Dedifferentiated amniotic fluid mesenchymal stem cell (primary cell): ENCODE results near the gene CCDC85A.

Experiments used
- DNase-seq: peaks from one replicate; pipeline ENCODE4 v3.0.0-alpha.2; 2016; ENCODE audit errors: extremely low spot score

The CCDC85A gene

DNA sequence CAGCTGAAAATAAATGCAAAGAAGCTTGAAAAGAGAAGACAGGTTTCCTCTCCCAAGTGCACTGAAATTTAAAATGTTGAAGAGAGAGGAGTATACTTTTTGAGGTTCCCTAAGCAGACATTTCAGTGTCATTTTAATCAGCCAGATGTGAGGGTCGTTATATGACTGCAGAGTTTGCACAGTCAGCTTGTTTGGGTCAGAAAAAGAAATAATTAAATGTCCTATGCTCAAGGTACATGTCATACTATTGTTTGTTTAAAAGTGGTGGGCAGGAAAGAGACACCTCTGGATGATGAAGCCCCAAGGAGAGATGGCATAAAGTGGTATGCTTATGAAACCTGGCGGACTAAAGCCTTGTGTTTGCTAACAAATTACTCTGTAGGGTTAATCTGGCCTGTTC is 55.2 kb downstream of the CCDC85A start:
- no peak for DNase-seq

DNA sequence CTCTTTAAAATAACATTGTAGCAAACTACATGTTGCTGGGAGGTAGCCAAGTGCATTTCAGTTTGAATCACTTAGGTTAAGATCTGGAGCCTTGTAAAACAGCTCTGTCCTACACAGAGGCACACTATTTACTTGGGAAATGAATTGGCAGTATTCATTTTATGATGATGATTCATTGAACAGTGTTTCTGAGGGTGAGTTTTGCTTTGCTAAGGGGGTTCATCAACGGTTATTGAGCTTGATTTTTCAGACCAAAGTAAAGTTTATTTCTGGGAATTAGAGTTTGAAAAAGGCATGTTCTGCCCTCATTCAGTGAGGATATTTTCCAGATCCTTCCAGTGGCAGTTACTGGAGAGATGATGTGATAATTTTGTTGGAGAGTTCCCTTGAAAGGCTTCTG is 55.6 kb downstream of the CCDC85A start:
- DNase-seq: no peak

GRCh38 chr2:56240210-56240609 is 56.4 kb downstream of the CCDC85A start:
- no peak for DNase-seq

- no peak for DNase-seq
Measured at GRCh38 chr2:56244506-56244905, 60.7 kb downstream of the CCDC85A start.

- no peak for DNase-seq
Measured at GRCh38 chr2:56244911-56245530, 61.2 kb downstream of the CCDC85A start.

- no peak for DNase-seq
Measured at GRCh38 chr2:56248965-56249742, 65.4 kb downstream of the CCDC85A start.

DNA sequence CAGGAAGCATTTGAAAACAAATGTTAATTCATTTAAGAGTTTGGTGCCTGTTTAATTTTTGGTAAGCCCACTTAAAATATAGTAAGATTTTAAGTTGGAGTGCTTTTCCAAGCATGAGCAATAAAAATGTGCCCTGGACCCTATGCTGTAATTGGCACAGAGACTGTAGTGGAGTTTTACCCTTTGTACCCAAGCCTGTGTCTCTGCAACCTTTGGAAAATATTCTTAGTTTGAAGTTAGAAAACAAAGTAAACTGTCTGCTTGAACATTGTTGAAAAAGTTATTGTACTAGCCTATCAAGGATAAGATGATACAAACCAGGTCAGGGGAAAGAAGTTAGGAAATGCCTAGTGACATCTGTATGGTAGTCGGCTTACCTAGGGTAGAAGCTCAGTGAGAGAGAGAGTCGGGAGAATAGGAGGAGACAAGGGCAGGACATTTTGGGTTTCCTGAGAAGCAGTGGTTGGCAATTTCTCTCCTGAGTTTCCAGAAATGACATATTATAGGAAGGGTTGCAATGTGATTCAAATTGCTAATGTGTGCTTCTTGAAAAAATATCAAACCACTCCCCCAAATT is 66.5 kb downstream of the CCDC85A start:
- no peak for DNase-seq

DNA sequence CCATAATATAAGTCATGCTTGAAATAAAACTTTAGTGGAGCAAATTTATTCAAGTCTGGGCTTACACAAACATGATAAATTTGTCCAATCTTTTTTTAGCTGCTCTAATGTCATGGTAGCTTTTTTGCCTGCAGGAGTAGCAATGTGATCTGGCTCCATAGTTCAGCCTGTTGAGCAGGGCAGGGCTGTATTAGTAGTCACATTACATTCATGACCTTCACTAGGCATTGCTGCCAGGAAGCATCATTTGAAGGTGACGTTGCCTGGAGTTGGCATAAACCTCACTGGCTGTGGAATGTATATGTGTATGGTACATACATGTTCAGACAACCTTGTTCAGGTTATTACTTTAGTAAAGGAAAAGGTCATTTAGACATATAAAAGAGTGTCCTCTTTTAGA is 76.6 kb downstream of the CCDC85A start:
- DNase-seq: no peak

DNA sequence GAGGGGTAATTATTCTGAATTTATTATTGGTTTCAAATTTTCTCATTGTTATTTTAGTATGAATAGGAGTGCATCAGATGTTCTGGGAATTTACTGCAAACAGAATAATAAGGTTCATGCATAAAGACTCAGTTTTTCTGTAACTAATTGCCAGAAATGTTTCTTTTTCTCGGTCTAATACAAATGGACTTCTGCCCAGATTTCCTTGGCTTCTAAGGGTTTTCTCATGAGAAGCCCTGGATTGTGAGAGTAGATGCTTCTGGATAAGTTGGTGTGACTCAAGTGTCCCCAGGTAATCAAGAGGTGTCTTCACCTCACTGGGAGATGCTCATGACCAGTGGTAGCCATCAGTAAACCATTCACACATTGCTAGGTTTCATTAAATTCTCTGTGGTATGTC is 78.5 kb downstream of the CCDC85A start:
- no peak for DNase-seq

GRCh38 chr2:56263876-56264275 is 80.1 kb downstream of the CCDC85A start:
- no peak for DNase-seq

GRCh38 chr2:56266761-56267414 is 83.1 kb downstream of the CCDC85A start:
- no peak for DNase-seq

DNA sequence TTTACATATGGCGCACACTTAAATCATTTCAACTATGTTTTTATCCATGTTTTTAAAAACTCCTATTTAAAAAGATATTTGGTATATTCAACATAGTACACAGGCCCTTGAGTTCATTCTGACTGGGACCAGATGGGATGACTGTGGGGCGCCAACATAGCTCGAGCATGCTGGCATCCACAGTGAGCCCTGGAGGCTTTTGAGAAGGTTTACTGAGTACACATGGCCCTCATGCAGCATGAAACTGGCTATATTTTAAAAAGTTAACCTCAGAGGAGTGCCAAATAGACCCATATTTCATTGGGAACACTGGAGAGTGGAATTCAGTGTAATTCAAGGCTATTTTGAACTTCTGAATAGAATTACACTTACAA is 83.6 kb downstream of the CCDC85A start:
- DNase-seq: no peak

DNA sequence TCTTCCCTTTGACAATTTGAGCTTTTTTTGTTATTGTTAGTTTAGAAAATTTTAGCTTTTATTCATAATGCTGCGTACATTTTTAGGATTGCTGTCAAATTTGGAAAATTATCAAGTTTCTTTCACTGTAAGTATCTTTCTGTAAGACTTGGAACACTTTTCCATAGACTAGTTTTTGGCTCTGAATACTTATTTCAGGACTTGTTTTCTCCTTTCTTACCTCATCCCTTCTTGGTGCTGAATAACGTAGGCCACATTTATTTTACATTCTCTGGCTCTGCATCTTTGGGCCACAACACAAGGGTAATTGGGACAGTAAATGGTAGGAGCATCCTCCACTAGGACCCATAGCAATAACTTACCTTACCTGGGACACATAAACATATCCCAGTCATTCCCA is 85.1 kb downstream of the CCDC85A start:
- no peak for DNase-seq

- DNase-seq: no peak
Measured at GRCh38 chr2:56271275-56271674, 87.5 kb downstream of the CCDC85A start.

GRCh38 chr2:56285224-56285623 is 101.4 kb downstream of the CCDC85A start:
- no peak for DNase-seq

- DNase-seq: no peak
Measured at GRCh38 chr2:56286936-56287335, 103.1 kb downstream of the CCDC85A start.

DNA sequence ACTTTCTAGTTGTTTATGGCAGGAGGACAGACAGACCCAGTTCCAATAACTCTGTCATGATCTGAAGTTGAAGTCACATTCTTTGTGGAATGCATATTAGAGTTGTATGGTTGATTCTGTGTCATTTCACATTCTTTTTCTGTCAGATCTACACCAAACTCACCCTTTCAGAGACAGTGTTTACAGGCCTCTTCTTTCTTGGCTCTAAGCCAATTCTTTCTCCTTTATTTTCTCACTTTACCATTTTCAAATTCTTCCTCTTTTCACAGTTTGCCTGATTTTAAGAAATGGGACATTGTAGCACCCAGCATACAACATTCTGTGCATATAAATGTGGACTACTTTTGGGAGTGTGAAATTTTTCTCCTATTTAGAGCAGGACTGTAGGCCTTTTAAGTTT is 103.7 kb downstream of the CCDC85A start:
- DNase-seq: no peak

DNA sequence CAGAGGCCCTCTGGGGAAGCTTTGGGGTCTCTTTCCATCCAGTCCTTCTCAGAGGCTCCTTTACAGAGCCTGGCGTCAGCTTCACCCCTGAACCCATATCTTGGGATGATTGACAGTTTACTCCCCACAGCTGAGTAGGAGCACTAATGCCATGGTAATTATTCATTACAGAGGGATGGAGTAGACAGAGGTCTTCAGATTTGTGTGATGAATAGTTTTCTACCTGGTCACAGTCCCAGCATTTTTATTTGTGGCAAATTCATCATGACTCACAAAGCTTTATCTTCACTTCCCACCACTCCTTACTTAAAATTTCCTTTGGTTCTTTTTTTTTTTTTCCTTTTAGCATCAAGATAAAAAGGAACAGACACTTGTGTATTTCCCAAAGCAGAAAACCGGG is 104.2 kb downstream of the CCDC85A start:
- no peak for DNase-seq

GRCh38 chr2:56288838-56289580 is 105.2 kb downstream of the CCDC85A start:
- DNase-seq: no peak

GRCh38 chr2:56291711-56292110 is 107.9 kb downstream of the CCDC85A start:
- no peak for DNase-seq

DNA sequence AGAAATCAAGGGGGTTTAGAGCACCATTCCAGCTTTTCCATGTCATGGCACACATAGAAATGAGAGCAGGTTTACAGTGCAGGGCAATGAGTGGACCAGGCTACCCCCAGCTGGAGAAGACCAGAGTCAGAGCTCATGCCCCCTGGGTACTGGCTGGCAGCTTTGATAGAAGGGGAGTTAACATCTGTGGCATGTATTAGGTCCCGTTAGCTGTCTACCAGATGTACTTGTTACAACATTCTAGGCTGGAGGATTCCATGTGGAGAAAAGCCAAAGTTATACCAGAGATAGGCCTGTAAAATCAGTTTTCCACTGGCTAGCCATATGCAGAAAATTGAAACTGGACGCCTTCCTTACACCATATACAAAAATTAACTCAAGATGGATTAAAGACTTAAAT is 109.2 kb downstream of the CCDC85A start:
- DNase-seq: no peak

- no peak for DNase-seq
Measured at GRCh38 chr2:56295666-56296065, 111.9 kb downstream of the CCDC85A start.
